Chondrocyte (in vitro differentiated cells): ENCODE measurements around the gene SRGAP1. TPM values are rescaled to one million over a fixed set of nuclear protein-coding genes. Genes with fewer than 3 reads are reported as not detected.

ENCODE experiments used
- DNase-seq: peaks from one replicate; pipeline ENCODE4 v3.0.0; 2021; ENCODE audit warnings: mixed read lengths, low spot score
- H3K27ac Mint-ChIP-seq: one replicate; pipeline ENCODE4 v1.8.0; 2021; ENCODE audit warnings: mild to moderate bottlenecking, moderate library complexity, mixed read lengths; ENCODE audit not compliant: unreplicated experiment
- H3K27me3 Mint-ChIP-seq: 2 replicates; pipeline ENCODE4 v1.8.0; 2021; ENCODE audit warnings: low read depth, mixed read lengths
- H3K36me3 Mint-ChIP-seq: 2 replicates; pipeline ENCODE4 v1.8.0; 2021; ENCODE audit warnings: low read depth, mixed read lengths
- H3K4me1 Mint-ChIP-seq: 2 replicates; pipeline ENCODE4 v1.8.0; 2021; ENCODE audit warnings: low read depth, mild to moderate bottlenecking, mixed read lengths
- H3K4me3 Mint-ChIP-seq: one replicate; pipeline ENCODE4 v1.8.0; 2021; ENCODE audit warnings: mild to moderate bottlenecking, moderate library complexity, mixed read lengths; ENCODE audit not compliant: unreplicated experiment
- H3K9me3 Mint-ChIP-seq: 2 replicates; pipeline ENCODE4 v1.8.0; 2021; ENCODE audit warnings: low read depth, mixed read lengths
- total RNA-seq: library from RNA; stranded (reverse); gene quantifications from 3 replicates; pipeline ENCODE4 v1.2.1, GENCODE V29; 2021
- TF ChIP-seq, protein P1 (sequence below): fragments of 200-600 bp; sonication (generic); IDR thresholded peaks from 2 replicates; pipeline ENCODE4 v1.5.0; 2021; ENCODE audit warnings: antibody characterized with exemption, mild to moderate bottlenecking, moderate library complexity

The SRGAP1 gene
- total RNA-seq, 1 donor from 2014 or later, result 13.2 TPM

DNA sequence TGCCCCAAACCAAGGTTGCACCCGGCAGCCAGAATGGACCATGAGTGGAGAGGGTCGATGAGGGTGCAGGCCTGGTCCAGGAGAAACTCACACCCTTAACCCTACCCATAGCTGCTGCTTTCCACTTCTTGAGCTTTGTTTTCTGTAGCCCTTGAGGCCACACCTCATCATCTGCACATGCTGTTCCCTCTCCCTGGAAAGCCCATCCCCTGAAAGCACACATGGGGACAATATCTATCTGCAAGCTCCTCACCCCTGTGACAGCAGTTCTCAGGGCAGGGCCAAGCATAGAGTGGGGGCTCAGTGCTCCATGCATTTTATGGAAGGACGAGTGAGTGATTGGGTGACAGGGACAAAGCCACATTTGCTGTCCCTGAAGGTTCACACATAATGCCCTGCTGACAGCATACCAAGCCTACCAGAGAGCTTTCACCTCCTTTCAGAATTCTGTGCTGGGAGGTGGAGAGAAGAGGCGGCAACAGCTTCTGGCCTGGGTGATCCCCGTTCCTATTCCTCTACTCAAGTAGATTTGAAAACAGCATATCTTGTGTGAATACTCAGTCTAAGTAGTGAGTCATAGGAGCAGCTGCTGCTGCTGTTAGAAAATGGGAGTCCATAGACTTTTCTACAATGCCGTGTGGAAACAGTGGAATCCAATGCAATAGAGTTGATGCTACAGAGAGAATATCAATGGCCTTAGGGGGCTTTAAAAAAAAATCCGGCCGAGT lies 44.6 kb downstream of the SRGAP1 start:
- H3K36me3 Mint-ChIP-seq, result peaks cover 3% of the 10 kb centered on the region
- no peak overlapping the region for H3K4me3 Mint-ChIP-seq
- peak overlapping the region; percentile 43 for H3K27ac Mint-ChIP-seq
- no peak for DNase-seq
- TF ChIP-seq, protein P1, sequence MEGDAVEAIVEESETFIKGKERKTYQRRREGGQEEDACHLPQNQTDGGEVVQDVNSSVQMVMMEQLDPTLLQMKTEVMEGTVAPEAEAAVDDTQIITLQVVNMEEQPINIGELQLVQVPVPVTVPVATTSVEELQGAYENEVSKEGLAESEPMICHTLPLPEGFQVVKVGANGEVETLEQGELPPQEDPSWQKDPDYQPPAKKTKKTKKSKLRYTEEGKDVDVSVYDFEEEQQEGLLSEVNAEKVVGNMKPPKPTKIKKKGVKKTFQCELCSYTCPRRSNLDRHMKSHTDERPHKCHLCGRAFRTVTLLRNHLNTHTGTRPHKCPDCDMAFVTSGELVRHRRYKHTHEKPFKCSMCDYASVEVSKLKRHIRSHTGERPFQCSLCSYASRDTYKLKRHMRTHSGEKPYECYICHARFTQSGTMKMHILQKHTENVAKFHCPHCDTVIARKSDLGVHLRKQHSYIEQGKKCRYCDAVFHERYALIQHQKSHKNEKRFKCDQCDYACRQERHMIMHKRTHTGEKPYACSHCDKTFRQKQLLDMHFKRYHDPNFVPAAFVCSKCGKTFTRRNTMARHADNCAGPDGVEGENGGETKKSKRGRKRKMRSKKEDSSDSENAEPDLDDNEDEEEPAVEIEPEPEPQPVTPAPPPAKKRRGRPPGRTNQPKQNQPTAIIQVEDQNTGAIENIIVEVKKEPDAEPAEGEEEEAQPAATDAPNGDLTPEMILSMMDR, result no peak
- H3K4me1 Mint-ChIP-seq, result peaks cover 19% of the 10 kb centered on the region
- no peaks in the 10 kb centered on the region for H3K27me3 Mint-ChIP-seq
- no peaks in the 10 kb centered on the region for H3K9me3 Mint-ChIP-seq

DNA sequence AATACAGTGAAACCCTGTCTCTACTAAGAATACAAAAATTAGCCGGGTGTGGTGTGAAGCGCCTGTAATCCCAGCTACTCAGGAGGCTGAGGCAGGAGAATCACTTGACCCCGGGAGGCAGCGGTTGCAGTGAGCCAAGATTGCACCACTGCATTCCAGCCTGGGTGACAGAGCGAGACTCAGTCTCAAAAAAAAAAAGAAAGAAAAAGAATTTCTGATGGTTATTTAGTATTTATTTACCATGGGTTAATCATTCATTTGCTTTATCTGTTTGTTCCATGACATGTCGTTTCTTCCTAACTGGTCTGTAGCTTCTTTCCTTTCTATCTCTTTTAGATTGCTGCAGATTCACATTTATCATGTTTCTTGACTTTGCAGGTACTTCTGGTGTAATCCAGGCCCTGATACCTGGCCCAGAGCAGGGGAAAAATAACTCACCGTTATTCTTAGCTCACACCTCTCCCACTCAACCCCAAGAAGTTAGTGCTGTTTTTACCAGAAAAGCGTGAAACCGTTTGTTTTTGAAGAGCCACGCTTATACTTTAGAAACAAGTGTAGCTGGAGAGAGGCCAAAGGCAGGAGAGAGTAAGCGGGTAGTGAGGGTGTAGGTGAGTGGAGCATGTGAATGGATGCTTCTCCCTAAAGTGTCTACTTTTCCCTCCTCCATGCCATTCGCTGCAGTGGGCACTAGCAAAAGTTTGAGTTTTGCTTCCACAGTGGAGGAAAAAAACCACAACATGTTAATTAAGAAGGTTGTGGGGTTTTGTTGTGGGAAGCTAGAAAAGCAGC lies 45.4 kb downstream of the SRGAP1 start:
- Mint-ChIP-seq H3K4me1 (peaks cover 19% of the 10 kb centered on the region), H3K36me3 (peaks cover 3% of the 10 kb centered on the region), H3K27ac (no peak overlapping the region), H3K27me3 (no peaks in the 10 kb centered on the region), H3K4me3 (no peak overlapping the region), H3K9me3 (no peaks in the 10 kb centered on the region)
- TF ChIP-seq, protein P1, result no peak
- DNase-seq, result no peak

DNA sequence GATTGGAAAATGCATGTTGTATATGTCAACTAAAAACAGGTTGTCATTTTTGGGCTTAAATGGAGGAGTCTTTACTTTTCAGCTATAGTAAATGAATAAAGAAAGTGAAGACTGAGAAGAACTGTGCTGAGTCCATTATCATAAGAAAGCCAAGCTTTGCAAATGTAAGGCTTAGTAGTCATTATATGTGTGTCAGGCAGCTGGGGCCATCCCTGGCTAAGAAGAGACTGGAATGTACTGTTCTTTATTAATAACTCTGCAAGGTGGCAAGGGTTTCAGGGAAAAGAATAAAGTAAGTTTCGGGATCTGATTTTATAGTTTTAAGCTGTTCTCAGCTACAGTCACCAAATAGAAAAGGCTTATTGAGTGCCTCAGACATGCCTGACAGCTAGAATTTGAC lies 48.7 kb downstream of the SRGAP1 start:
- Mint-ChIP-seq H3K9me3 (no peaks in the 10 kb centered on the region), H3K36me3 (peaks cover 3% of the 10 kb centered on the region), H3K27ac (no peak overlapping the region), H3K27me3 (no peaks in the 10 kb centered on the region), H3K4me1 (peaks cover 30% of the 10 kb centered on the region), H3K4me3 (no peak overlapping the region)
- DNase-seq, result no peak
- TF ChIP-seq, protein P1, result no peak

DNA sequence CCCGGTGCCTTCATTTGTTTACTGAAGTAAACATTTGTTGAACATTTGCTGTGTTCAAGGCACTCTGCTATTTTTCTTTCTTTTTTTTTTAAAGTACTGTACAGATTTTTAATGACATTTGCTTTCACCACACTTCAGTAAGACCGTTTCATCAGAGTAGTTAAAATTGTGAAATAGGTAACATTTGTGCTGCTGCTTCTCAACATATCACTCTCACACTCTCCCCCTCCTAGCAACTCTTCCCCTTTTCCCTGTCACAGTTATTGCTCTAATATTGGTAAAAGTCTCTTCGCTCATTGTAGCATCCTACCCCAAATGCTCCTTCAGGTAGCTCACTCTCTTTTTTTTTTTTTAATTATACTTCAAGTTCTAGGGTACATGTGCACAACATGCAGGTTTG lies 49.6 kb downstream of the SRGAP1 start:
- peaks cover 30% of the 10 kb centered on the region for H3K4me1 Mint-ChIP-seq
- no peaks in the 10 kb centered on the region for H3K27me3 Mint-ChIP-seq
- peaks cover 3% of the 10 kb centered on the region for H3K36me3 Mint-ChIP-seq
- no peak for DNase-seq
- no peak overlapping the region for H3K4me3 Mint-ChIP-seq
- no peak overlapping the region for H3K27ac Mint-ChIP-seq
- TF ChIP-seq, protein P1, result no peak
- H3K9me3 Mint-ChIP-seq, result no peaks in the 10 kb centered on the region

DNA sequence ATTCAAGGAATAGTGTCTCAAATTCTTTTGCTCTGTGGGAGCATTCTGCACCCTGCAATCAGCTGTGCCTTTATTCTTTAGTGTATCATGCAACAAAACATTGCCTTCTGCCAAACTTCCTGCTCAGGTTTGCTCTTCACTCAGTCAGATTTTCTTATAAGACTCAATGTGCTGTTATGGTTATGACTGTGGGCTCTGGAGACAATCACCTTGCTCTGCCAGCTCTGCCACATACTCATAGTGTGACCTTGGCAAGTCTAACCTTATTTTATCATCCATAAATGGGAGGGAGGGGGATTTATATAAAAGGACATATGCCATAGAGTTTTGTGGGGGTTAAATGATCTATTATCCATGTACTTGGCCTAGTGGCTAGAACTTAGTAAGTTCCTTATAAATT lies 51.3 kb downstream of the SRGAP1 start:
- Mint-ChIP-seq H3K27me3 (no peaks in the 10 kb centered on the region), H3K4me1 (peaks cover 23% of the 10 kb centered on the region), H3K27ac (no peak overlapping the region), H3K36me3 (peaks cover 3% of the 10 kb centered on the region), H3K4me3 (no peak overlapping the region), H3K9me3 (no peaks in the 10 kb centered on the region)
- no peak for DNase-seq
- TF ChIP-seq, protein P1, result no peak
